Adipocyte (in vitro differentiated cells): ENCODE measurements around the gene NQO1.
"Not testable (repeated sequence)": the region's sequence is repeated elsewhere in the genome, so short reads cannot be mapped to it uniquely, and the experiment has no call there.

Source experiments
- DNase-seq: peaks from one replicate; pipeline ENCODE4 v3.0.0-alpha.2; 2015; ENCODE audit warnings: low read depth
- H3K27me3 ChIP-seq: replicated peaks from 2 replicates; pipeline ENCODE4 v1.7.0; 2013; ENCODE audit warnings: mild to moderate bottlenecking, low read length, moderate library complexity; ENCODE audit not compliant: control insufficient read depth, insufficient read depth
- H3K36me3 ChIP-seq: 2 replicates; pipeline ENCODE4 v1.7.0; 2013; ENCODE audit warnings: low read length, mild to moderate bottlenecking, moderate library complexity; ENCODE audit not compliant: control insufficient read depth, insufficient read depth, severe bottlenecking
- H3K4me1 ChIP-seq: 2 replicates; pipeline ENCODE4 v1.7.0; 2013; ENCODE audit warnings: mild to moderate bottlenecking, low read length, moderate library complexity; ENCODE audit not compliant: control insufficient read depth, insufficient read depth
- H3K4me3 ChIP-seq: 2 replicates; pipeline ENCODE4 v1.7.0; 2013; ENCODE audit warnings: mild to moderate bottlenecking, low read length, moderate library complexity
- H3K9ac ChIP-seq: 2 replicates; pipeline ENCODE4 v1.7.0; 2013; ENCODE audit warnings: mild to moderate bottlenecking, low read length, moderate library complexity
- H3K9me3 ChIP-seq: 2 replicates; pipeline ENCODE4 v1.7.0; 2013; ENCODE audit warnings: mild to moderate bottlenecking, low read length, moderate library complexity; ENCODE audit not compliant: control insufficient read depth

NQO1 gene

DNA sequence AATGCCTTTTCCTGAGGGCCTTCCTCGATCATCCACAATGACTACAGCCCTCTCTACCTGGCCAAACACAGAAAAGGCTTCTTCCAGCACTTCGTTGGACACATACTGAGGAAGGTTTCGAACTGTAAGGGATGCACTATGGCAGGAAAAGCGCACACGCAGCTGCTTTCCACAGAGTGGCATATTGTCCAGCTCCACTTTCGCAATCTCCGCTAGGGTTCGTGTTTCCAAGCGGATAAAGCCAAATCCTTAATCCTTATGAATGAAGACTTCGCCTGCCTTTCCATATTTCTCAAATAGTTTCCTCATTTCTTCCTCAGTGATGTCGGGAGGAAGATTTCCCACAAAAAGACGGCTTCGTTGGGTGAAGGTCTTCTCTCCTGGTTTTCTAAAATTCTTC lies 31.0 kb upstream of the NQO1 start:
- H3K4me3 ChIP-seq, DNase-seq, H3K36me3 ChIP-seq, H3K27me3 ChIP-seq, H3K9me3 ChIP-seq, H3K4me1 ChIP-seq, H3K9ac ChIP-seq: not testable (repeated sequence)

DNA sequence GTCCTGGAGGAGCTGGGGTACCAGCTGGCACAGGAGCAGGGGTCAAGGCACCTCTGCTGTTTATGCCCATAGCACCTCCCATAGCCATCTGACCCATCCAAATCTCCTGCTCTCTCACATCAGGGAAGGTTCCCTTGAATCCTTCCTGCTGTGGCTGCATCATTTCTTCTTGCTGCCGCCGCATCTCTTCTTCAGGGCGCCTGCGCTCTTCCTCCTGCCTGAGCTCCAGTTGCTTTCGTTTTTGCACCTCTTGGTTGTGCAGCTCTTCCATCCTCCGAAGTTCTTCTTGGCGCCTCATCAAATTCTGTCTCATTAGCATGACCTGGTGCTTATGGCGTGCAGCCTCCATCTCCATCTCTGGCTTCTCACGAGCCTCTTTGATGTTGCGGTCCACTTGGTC lies 30.3 kb upstream of the NQO1 start:
- DNase-seq = no peak
- no peak overlapping the region for H3K4me3 ChIP-seq
- H3K4me1 ChIP-seq = peaks cover 8% of the 10 kb centered on the region
- H3K9ac ChIP-seq = no peak overlapping the region
- peaks cover 6% of the 10 kb centered on the region for H3K36me3 ChIP-seq
- no peaks in the 10 kb centered on the region for H3K9me3 ChIP-seq
- no peaks in the 10 kb centered on the region for H3K27me3 ChIP-seq

DNA sequence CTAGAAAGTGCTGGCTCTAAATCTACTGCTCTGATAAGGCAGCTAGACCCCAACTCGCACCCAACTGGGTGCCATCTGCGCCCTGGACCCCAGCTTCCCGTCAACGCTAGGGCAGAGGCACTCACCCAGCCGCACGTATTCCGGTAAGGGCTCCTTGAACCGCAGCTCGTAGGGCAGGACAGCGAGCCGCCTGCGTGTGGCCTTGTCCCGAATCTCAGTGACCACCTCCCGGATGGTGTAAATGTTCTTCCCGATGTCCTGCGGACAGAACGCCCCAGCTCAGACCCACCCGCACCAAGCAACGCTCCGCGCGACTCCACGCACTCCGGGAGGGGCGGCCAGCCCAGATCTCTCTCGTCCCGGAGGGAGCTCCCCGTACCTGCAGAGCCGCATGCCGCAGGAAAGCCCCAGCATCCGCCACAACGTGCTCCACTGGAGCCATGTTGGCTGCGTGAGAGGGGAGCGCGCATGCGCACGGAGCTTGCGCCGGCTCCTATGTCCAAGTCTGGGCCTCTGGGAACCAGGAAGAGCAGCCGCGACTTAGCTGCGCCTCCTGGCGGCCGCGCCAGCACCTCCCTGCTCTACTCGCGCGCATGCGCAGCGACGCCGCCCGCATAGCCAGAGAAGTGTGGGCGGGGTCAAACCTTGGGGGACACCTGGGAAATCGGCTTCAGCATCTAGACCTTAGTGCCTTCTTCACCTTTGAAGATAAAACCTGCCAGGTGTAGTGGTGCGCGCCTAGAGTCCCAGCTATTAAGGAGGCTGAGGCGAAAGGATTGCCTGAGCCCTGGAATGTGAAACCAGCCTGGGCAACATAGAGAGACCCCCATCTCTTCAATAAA lies 28.3 kb upstream of the NQO1 start, which contains the start of gene NOB1:
Gene NOB1, minus strand, starts transcription at position 458 of the 842 bp plus-strand sequence. Its CDS starts 16 bp downstream, at position 442.
- H3K36me3 ChIP-seq = peaks cover 25% of the 10 kb centered on the region
- H3K4me1 ChIP-seq = peaks cover 8% of the 10 kb centered on the region
- peak; percentile 98 for DNase-seq
- H3K4me3 ChIP-seq = peak within 1 kb of the TSS; percentile 97
- H3K9ac ChIP-seq = peak within 1 kb of the TSS; percentile 97
- no peaks in the 10 kb centered on the region for H3K9me3 ChIP-seq
- no peaks in the 10 kb centered on the region for H3K27me3 ChIP-seq

DNA sequence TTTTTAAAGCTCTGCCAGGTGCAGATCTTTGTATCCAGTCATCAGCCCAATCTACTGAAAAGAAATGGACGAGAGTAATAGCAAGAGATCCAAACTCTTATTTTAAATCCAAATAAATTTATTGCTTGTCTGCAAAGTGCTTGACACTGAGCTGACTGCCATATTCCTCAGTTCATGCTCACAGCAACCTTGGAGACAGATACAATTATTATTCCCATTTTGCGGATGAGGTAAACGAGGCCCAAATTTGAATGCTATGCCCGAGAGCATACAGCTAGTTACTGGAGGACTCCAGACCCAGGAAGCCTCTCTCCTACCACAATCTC lies 27.7 kb upstream of the NQO1 start:
- Histone ChIP-seq H3K4me1 (peaks cover 8% of the 10 kb centered on the region), H3K36me3 (peaks cover 29% of the 10 kb centered on the region), H3K27me3 (no peaks in the 10 kb centered on the region), H3K4me3 (peak overlapping the region; percentile 97), H3K9me3 (no peaks in the 10 kb centered on the region), H3K9ac (peak overlapping the region; percentile 97)
- DNase-seq = no peak

DNA sequence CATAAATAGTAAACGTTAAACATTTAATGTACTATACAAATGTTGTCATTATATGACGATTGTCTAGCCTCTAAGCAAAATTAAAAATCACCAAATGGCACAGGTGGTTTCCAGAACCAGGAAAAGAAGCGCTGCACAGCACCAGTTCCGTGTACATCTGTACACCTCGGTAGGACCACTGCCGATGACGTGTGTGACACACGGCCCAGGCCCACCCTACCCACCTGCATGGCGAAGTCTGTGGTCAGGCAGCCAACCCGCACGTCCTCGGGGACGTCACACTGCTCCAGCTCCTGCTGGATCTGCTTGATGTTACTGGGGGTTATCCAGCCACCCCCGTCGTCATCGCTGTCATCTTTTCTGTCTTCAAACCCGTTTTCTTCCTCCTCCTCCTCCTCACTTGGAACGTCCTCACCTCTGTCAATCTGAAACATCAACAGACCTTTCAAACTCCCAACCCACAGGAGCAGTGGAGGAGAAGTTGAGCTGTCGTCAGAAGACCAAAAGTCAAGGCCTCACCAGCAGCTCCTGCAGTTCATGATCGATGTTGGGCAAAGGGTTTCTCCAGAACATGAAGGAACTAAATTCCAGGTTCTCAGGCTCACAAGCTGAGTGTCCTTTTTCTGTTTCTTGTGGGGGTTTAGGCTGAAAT lies 22.5 kb upstream of the NQO1 start:
- H3K36me3 ChIP-seq = peaks cover 79% of the 10 kb centered on the region
- H3K4me1 ChIP-seq = peaks cover 8% of the 10 kb centered on the region
- H3K9me3 ChIP-seq = no peaks in the 10 kb centered on the region
- no peaks in the 10 kb centered on the region for H3K27me3 ChIP-seq
- H3K9ac ChIP-seq = no peak overlapping the region
- DNase-seq = no peak
- H3K4me3 ChIP-seq = no peak overlapping the region

DNA sequence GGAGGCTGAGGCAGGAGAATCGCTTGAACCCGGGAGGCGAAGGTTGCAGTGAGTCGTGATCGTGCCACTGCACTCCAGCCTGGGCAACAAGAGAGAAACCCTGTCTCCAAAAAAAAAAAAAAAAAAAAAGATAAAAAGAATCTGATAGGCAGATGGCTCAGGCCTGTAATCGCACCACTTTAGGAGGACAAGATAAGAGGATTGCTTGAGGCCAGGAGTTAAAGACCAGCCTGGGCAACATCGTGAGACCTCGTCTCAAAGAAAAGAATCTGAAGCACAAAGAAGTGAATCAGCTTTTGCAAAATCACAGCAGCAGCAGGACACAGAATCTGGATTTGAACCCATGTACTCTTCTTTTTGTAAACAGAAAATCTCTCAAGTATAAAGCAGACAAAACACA lies 20.8 kb upstream of the NQO1 start:
- Histone ChIP-seq H3K4me3 (no peak overlapping the region), H3K36me3 (peaks cover 93% of the 10 kb centered on the region), H3K27me3 (no peaks in the 10 kb centered on the region), H3K9me3 (no peaks in the 10 kb centered on the region), H3K4me1 (peaks cover 3% of the 10 kb centered on the region), H3K9ac (no peak overlapping the region)
- DNase-seq = no peak

DNA sequence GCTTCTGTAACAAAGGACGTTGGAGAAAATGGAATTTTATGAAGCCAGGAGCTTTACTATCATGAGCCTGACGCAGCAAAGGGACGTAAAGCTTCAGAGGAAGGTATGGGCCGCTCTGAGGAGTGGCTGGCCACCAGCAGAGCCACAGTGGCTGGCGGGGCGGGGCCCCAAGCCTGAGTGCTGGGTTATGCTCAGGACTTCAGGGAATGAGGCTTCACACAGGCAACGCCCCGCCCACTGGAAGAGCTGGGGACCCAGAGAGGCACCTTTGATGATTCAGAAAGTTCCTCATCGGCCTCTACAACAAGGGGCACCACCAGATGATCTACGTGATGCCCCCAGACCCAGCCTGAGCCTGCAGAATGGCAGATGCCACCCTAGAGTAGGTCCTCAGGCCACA lies 19.6 kb upstream of the NQO1 start:
- Histone ChIP-seq H3K36me3 (peaks cover 91% of the 10 kb centered on the region), H3K9ac (no peak overlapping the region), H3K27me3 (no peaks in the 10 kb centered on the region), H3K4me1 (peaks cover 14% of the 10 kb centered on the region), H3K4me3 (no peak overlapping the region), H3K9me3 (no peaks in the 10 kb centered on the region)
- no peak for DNase-seq

DNA sequence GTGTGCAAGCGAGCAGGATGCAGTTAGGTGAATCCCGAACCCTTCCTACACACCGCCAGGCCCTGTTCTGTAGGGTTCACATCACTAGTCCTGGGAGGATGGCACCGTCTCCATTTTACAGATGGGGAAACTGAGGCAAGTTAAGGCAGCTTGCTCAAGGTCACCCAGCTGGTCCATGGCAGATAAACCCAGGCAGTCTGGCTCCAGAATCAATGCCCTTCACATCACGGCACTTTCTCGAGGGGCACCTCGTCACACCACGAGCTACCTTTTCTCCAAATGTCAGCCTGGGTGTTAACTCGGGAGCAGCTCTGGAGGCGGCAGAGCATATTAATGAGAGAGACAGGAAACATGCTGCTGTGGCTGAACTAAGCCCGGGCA lies 18.9 kb upstream of the NQO1 start:
- Histone ChIP-seq H3K36me3 (peaks cover 88% of the 10 kb centered on the region), H3K27me3 (no peaks in the 10 kb centered on the region), H3K4me1 (peaks cover 14% of the 10 kb centered on the region), H3K4me3 (no peak overlapping the region), H3K9me3 (no peaks in the 10 kb centered on the region), H3K9ac (no peak overlapping the region)
- no peak for DNase-seq

DNA sequence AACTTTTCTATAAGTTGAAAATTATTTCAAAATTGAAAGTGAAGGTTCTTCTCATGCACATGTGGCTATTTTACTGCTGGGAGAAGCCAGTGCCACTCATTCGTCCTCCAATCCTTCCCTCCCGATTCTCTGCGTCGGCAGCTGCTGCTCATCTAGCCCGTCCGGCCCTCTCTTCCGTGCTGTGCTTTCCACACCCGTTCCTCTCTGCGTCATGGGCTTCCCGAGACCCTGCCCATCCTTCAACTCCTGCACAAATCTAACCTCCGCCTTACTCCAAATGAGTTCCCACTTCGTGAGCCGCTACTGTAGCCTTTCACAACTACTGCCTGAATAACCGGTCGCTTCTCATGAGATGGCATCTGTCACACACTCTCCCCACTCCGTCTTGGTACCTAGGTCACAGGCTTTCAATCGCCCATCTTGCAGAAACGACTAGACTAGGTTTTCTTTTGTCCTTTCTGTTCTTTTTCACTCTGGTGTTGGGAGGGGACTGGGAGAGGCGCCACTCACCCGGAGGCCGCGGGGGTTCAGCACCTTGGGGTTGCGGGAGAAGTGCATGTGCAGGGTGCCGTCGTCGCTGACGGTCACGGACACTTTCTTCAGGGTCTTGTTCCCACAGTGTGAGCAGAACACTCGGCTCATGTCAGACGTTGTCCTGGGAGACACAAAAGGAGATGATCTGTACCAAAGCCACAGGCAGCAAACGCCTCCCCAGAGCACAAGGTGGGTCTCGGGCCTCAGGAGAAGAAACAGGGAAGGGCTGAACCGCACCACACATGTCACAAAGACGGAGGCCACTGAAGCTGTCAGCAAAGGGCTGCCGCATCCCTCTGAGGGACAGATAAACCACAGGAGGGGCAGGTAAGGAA lies 18.2 kb upstream of the NQO1 start:
- H3K9ac ChIP-seq = no peak overlapping the region

DNA sequence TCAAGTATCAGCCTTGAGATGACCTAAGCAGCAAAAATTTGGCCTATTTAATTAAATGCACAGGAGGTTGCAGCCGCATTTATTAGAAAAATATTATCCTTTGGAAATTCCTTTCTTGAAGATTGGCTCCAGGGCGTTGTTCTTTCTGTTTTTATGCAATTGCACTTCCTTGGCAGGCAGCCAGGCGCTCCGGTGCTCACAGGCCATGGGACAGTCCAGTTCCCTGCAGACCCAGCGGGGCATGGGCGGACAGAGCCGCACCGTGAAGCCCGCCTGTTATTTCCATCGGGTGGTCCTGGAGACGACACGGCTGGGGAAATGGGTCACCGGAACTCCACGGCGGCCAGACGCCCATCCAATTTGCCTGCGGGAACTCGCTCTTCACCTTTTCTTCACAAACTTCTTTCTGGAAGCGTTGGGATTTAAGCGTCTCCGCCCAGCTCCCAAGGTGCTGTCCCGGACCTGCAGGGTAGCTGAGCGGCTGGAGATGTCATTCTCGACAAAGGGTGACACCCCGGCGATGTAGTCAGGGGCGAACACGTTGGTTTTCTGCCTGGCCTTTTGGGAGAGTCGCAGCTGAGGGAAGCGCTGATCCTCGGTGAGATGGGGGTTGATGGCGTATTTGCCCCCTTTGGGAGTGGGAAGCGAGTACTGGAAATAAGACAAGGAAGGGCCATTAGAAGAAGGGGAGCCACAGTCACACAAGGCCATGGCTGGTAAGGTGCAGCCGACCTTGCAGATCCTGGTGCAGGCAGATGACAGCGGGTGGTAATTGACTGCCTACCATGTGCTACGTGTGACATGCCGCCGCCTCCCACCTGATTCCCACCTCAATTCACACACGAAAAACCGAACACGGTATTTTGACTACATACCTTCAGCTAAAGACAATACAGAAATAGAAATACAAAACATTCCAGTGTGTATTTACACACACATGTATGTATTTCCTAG lies 15.9 kb upstream of the NQO1 start:
- Histone ChIP-seq H3K27me3 (no peaks in the 10 kb centered on the region), H3K9me3 (no peaks in the 10 kb centered on the region), H3K4me1 (peaks cover 14% of the 10 kb centered on the region), H3K4me3 (no peak overlapping the region), H3K36me3 (peaks cover 64% of the 10 kb centered on the region), H3K9ac (peak overlapping the region; percentile 18)
- DNase-seq = peak; percentile 62

More for the DNA sequence above, 18.2 kb upstream of the NQO1 start:
- Histone ChIP-seq H3K4me1 (peaks cover 14% of the 10 kb centered on the region), H3K9me3 (no peaks in the 10 kb centered on the region), H3K27me3 (no peaks in the 10 kb centered on the region), H3K4me3 (no peak overlapping the region), H3K36me3 (peaks cover 87% of the 10 kb centered on the region)
- DNase-seq = no peak
